GM18909 (cell line): ENCODE measurements around the gene TOP3A.
A peak's percentile ranks its signal among the peaks of the same experiment; 100 is the strongest.

Experiments
- ATAC-seq: cut with Tn5 transposase; IDR thresholded peaks from one replicate; pipeline ENCODE4 v1.9.1; 2021; ENCODE audit warnings: mild to moderate bottlenecking; ENCODE audit not compliant: unreplicated experiment, poor library complexity

The TOP3A gene

DNA sequence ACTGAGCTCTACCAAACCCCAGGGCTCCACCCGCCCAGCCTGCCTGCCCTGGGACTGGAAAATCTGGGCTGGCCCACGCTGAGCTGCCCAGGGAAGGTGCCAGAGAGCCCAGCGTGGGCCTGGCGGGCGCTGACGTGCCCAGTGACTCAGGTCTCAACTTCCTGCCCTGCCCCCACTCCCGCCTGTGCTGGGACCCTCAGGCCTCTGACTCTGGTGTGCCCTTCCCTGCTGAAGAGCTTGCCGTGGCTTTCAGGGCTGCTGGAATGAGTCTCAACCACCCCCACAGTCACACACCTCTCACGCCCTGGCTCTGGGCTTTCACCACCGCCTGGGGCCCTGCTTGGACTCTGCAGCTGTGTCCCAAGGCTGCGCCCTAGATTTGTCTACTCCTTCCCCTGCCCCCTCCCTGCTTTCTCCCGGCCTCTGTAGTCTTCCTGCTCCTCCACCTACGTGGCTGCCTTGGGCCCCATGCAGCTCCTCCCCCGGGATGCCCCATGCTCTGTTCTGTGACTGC is 79.0 kb downstream of the TOP3A start:
- no peak for ATAC-seq

DNA sequence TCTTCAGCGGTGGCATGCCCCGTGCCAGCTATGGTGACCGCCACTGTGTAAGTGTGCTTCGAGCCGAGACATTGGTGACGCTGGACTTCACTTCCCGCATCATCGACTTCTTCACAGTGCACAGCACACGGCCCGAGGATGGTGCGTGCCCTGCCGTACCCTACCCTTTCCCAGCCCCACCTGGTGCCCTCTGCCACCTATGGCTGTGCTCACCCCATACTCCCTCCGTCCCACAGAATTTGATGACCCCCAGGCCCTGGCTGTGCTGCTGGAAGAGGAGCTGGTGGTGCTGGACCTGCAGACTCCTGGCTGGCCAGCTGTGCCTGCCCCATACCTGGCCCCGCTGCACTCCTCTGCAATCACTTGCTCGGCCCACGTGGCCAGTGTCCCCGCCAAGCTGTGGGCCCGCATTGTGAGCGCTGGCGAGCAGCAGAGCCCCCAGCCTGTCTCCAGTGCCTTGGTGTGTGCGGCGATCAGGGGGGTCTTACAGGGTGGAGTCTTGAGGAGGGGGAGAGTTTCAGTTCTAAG is 79.9 kb downstream of the TOP3A start:
- no peak for ATAC-seq

DNA sequence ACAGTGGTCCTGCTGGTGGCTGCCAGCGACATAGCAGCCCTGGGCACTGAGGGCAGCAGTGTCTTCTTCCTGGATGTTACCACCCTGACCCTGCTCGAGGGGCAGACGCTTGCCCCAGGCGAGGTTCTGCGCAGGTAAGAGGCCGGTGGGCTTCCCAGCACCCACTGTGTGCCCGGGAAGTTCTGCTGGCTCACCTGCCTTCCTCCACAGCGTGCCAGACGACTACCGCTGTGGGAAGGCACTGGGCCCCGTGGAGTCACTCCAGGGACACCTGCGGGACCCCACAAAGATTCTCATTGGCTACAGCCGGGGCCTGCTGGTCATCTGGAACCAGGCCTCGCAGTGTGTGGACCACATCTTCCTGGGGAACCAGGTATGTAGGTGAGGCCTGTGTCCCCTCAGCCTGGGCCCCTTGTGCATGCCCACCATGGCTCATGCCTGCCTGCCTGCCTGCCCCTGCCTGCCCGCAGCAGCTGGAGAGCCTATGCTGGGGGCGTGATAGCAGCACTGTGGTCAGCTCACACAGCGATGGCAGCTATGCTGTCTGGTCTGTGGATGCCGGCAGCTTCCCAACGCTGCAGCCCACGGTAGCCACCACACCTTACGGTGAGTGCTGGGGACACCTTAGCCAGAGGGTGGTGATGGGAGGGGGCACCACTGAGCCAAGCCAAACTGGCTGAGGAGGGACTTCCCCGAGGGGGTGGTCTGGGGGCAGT is 80.8 kb downstream of the TOP3A start:
- ATAC-seq = no peak

DNA sequence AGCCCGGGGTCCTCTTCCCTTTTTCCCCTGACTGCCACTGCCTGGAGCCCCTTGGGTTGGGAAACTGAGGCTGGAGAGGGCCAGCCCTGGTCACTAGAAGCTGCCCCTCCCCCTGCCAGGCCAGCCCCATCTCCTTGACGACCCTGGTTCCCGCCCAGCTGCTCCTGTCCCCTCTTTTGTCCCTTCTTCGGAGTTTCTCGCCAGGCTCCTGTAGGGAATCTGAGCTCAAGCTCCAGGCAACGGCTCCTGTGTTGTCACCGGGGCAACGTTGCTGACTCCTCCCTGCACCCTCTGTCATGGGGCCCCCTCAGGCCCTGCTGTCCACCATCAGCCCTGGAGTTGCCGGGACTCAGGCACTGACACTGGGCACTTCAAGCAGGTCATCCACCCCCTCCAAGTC is 83.6 kb downstream of the TOP3A start:
- ATAC-seq = no peak

DNA sequence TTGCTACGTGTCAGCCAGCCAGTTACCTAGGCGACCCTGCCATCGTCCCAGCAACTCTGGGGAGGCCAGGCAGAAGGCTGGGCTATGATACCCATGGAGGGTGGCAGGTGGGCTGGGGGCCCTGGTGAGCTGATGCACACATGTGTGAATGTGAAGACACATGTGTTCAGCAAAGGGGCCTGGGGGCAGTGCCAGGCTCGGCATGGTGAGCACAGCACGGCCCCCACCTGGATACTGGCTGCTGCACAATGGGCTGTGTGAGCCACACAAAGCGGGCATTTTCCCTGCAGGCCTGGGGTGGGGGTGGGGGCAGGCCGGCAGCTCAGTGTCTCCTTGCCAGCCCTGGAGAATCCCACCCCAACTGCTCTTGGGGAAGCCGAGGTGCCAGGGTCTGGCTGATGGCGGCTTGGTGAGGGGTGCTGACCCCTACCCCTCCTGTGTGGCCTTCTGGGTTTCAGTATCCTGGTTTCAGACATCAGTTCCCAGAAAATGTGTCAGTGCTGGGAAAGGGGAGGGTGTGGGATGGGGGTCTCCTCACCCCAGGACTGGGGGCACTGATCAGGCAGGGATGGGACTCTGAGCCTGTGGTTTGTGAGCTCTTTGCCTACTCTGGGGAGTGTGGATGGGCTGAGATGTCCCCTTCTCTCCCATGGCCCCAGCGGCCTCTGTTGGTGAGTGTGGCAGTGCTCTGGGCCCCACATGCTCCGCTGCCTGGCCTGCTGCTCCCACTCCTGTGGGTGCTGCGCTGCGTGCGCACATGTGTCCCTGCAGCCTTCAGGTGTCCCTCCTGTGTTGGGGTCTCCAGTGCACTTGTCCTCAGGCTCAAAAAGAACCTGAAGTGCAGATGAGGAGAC is 84.3 kb downstream of the TOP3A start:
- ATAC-seq = no peak

DNA sequence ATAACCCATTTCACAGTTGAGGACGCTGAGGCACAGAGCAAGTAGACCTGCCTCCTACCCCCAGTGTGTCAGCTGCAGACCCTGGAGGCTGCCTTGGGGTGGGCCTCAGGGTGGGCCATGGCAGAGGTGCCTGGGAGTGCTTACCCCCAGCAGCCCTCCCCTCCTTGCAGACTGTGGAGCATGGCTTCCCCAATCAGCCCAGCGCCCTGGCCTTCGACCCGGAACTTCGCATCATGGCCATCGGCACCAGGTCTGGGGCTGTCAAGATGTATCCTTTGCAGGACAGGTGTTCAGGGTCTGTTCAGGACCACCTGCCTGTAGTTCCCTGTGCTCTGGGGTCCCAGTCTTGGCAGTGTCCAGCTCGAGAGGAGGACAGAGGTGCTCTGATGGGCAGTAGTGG is 85.0 kb downstream of the TOP3A start:
- ATAC-seq = no peak

DNA sequence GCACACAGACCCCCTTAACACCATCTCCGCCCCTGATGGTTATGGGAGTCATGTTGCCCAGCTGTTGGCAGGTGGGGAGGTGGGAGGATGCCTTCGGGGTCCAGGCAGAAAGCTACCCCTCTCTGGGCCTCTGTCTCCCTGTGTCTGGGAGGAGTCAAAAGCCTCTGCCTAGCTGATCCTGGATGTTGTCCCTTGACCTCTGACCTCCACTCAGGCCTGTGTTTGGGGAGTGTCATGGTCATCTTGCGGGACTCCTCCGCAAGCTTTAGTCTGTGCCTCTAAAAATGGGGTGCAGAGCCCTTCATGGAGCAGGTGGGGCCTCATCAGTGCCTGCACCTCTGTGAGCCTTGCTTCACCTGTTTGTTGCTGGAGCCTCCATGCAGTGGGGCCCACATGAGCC is 85.5 kb downstream of the TOP3A start:
- ATAC-seq = no peak

DNA sequence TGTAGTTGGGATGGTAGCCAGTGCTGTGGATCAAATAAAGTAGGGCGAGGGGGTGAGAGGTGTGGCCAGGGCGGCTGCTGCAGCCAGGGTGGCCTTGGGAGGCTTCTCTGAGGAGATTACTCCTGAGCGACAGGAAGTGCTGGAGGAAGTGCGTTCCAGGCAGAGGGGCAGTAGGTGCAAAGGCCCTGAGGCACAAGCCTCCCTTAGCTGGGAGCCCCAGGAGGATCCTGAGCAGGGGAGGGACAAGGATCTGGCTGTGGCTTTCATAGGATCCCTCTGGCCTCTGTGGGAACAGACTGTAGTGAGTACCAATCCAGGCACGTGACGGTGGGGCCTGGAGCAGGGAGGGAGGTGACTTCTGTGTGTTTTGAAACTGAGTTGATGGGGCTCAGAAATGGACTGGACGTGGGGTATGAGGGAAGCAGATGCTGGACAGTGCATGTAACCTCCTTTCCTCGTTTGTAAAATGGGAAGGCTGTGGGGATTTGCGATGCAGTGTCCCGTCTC is 86.6 kb downstream of the TOP3A start:
- no peak for ATAC-seq

DNA sequence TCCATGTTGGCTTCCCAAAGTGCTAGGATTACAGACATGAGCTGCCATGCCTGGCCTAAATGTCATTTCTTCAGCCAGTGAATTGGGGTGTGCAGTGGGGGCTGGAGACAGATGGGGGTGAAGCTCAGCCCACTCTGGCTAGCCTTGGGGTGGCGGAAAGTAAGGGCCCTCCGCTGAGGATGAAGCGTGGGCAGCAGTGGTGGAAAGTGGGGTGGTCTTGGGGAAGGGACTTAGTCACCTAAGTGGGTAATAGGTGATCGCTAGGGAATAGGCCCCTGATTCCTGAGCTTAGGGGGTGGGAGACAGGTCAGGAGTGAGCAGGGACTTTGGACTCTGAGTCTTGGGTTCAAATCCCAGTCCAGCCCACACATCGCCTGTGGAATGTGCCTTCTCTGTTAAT is 87.2 kb downstream of the TOP3A start:
- no peak for ATAC-seq

DNA sequence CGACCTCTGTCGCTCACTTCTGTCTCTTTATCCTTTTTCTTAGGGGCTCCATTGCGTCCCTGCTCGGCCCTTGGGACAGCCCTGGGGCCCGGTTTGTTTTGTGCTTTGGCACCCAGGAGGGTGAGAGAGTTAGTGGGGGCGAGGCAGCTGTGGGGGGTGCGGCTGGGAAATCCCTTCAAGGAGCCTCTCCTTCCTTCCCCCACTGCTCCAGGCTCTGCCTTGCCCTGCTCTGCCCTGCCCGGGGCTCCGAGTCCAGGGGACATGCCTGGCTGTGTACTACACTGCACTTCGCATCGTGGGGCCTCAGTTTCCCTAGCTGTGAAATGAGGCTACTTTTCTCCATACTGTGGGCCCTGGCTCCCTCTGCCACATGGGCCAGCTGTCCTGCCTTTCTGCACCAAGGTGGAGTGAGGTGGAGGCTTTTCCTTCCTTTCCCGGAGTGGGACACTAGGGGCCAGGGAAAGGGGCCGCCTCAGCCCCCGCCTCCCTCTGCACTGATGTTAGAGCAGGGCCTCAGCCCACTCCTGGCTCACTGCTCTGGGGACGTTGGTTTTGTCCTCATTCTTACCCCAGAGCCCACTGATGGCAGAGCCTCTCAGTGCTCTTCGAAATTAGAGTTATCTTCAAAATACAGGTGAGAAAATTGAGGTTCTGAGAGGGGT is 88.4 kb downstream of the TOP3A start:
- no peak for ATAC-seq

DNA sequence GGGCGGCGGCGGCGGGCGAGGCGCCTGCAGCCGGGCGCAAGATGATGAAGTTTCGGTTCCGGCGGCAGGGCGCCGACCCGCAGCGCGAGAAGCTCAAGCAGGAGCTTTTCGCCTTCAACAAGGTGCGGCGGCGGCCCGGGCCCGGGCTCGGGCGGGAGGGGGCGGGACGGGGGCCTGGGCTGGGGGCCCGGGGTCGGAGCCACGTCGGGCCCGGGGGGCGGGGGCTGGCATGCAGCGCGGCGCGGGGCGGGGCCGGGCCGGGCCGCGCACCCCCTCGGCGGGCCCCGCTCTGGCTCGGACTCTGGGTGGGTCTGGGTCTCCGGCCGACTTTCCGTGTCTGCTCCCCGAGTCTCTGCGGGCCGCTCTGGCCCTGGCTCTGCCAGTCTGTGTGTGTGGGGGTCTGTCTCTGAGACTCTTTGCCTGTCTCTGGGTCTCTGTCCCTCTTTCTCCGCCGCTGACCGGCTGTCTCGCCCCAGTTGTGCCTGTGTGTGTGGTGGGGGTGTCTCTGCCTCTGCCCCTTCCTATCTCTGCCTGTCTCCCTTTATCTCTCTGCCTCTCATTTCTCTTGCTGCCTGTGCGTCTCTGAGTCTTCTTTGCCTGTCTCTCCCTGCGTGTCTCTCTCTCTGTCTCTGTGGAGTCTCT is 89.0 kb downstream of the TOP3A start:
- ATAC-seq = peak; percentile 4

DNA sequence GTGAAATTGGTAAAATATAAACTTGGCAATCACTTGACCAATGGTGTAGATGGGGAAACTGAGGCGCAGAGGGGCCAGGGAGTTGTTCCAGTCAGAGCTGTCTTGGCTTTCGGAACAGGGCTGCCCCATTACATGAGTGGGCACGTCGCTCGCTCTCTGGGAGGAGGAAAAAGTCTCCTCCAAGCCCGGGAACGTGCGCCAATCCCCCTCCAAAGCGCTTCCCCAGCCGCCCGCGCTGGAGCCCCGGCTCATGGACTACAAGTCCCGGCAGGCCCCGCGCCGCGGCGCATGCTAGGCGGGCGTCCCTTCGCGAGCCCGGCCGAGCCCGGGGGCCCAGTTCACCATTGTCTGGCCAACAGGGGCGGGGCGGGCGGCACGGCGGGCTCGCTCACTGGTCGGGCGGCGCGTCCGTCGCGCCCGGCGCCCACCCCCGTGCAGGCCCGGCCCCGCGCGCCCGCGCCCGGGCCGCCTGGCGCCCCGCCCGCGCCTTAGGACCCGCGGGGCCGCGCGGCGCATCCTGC is 89.6 kb downstream of the TOP3A start, which contains the start of gene LLGL1:
Gene LLGL1, plus strand, starts transcription at position 515 of the 521 bp plus-strand sequence. CDS start 48 bp downstream, outside the sequence.
- ATAC-seq = peak; percentile 92

DNA sequence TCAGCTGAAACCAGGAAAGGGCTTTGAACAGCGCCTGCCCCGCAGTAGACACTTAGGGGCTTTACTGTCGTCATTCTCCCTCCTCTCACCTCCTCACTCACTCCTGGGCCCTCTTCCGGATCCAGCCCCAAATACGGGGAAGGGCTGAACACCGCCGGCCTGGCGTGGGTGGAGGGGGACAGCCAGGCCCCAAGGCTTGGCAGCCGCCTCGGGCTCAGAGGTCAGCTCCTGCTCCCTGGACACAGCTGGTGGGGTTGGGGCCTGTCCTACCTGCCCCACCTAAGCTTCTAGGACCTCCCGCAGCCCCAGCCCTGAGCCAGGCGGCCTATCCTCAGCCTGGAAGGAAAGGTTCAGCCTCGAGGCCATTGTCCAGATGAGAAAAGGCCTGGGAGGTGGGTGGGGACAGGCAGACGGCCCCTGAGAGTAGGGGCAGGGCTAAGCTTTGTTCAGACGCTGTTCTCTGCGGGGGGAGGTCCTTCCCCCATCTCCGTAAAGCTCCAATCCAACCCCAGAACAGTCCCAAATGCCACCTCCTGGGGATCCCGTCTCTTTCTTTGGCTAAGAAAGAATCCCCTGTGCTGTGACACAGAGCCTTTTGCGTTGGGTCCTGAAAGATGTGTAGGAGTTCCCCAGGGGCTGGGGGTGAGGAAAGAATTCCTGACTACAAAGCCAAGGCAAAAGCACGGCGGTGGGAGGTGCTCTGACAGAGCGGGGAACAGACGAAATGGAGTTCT is 90.2 kb downstream of the TOP3A start:
- no peak for ATAC-seq

DNA sequence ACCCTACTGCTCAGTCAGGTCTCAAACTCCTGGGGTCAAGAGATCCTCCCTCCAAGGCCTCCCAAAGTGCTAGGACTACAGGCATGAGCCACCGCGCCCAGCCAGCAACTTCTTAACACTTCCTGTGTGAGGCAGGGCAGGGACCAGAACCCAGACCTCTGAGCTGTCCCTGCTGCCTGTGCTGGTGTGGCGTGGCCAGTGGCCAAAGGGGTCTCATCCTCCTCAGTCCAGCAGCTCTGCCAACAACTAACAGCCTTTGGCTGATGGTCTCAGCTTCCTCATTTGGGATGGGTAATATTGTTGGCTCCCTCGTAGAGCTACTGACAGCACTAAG is 90.8 kb downstream of the TOP3A start:
- ATAC-seq = no peak
